HL-60 (cell line): Measurements from ENCODE around the gene PDCD2L.

Experiments
- DNase-seq, 2 experiments: peaks; one replicate each; pipeline ENCODE4 v3.0.0-alpha.2; 2010 to 2020; ENCODE audit warnings: low read depth in 1 of 2, low spot score in 1 of 2
- H3K27ac ChIP-seq: fragments of 250-450 bp; sonication (Bioruptor Pico); replicated peaks from 2 replicates; pipeline ENCODE4 v1.5.1; 2020; ENCODE audit warnings: mild to moderate bottlenecking, moderate library complexity
- H3K27me3 ChIP-seq: fragments of 250-450 bp; sonication (Bioruptor Pico); 2 replicates; pipeline ENCODE4 v1.5.1; 2021; ENCODE audit warnings: mild to moderate bottlenecking, moderate library complexity; ENCODE audit not compliant: insufficient read depth, poor library complexity, severe bottlenecking
- H3K4me3 ChIP-seq: replicated peaks from 2 replicates; pipeline ENCODE4 v1.5.1; 2011; ENCODE audit warnings: mild to moderate bottlenecking, control low read depth, low read length; ENCODE audit not compliant: insufficient read depth
- GABPA ChIP-seq: IDR thresholded peaks from 2 replicates; pipeline ENCODE4 v1.6.1; 2012; ENCODE audit warnings: low read depth
- POLR2AphosphoS5 ChIP-seq: IDR thresholded peaks from 2 replicates; pipeline ENCODE4 v1.6.1; 2012; ENCODE audit warnings: low read depth
- SPI1 ChIP-seq: IDR thresholded peaks from 2 replicates; pipeline ENCODE4 v1.6.1; 2012; ENCODE audit warnings: low read depth, mild to moderate bottlenecking, borderline replicate concordance
- TF ChIP-seq, protein P1 (sequence below): IDR thresholded peaks from 2 replicates; pipeline ENCODE4 v1.6.1; 2012; ENCODE audit warnings: low read depth; ENCODE audit not compliant: insufficient replicate concordance
- TF ChIP-seq, protein P2 (sequence below): IDR thresholded peaks from one replicate; pipeline ENCODE4 v1.5.1; 2011; ENCODE audit warnings: low read length, control low read depth, inconsistent platforms; ENCODE audit not compliant: insufficient read depth

PDCD2L gene

DNA sequence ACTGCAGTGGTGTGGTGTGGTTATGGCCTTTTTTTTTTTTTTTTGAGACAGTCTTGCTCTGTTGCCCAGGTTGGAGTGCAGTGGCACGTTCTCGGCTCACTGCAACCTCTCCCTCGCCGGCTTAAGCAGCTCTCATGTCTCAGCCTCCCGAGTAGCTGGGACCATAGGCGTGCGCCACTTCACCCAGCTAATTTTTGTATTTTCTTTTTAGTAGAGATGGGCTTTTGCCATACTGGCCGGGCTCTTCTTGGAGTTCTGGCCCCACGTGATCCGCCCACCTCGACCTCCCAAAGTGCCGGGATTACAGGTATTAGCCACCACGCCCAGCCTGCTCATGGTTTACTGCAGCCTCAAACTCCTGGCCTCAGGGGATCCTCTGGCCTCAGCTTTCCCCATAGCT, 7.0 kb downstream of the PDCD2L start:
- no peak overlapping the region for H3K27ac ChIP-seq

DNA sequence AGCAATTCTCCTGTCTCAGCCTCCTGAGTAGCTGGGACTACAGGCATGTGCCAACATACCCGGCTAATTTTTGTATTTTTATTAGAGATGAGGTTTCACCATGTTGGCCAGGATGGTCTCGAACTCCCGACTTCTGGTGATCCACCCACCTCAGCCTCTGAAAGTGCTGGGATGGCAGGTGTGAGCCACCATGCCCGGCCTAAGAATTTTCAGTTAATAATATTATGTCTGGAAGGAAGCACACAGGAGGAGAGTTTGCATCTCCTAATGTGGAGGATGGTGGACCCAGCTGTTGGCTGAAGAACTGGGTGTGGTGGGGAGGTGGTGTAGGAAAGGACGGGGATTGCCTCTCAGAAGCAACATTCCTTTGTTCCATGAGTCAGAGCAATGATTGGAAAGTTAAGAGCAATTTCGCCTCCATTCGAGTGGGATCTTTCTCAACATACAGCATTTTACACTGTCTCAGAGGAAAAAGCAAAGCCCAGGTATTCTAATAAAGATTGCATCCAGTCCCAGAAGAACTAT, 11.9 kb downstream of the PDCD2L start:
- DNase-seq = no peak
- Histone ChIP-seq H3K4me3 (no peak overlapping the region), H3K27me3 (no peaks in the 10 kb centered on the region), H3K27ac (no peak overlapping the region)
- TF ChIP-seq, protein P1, sequence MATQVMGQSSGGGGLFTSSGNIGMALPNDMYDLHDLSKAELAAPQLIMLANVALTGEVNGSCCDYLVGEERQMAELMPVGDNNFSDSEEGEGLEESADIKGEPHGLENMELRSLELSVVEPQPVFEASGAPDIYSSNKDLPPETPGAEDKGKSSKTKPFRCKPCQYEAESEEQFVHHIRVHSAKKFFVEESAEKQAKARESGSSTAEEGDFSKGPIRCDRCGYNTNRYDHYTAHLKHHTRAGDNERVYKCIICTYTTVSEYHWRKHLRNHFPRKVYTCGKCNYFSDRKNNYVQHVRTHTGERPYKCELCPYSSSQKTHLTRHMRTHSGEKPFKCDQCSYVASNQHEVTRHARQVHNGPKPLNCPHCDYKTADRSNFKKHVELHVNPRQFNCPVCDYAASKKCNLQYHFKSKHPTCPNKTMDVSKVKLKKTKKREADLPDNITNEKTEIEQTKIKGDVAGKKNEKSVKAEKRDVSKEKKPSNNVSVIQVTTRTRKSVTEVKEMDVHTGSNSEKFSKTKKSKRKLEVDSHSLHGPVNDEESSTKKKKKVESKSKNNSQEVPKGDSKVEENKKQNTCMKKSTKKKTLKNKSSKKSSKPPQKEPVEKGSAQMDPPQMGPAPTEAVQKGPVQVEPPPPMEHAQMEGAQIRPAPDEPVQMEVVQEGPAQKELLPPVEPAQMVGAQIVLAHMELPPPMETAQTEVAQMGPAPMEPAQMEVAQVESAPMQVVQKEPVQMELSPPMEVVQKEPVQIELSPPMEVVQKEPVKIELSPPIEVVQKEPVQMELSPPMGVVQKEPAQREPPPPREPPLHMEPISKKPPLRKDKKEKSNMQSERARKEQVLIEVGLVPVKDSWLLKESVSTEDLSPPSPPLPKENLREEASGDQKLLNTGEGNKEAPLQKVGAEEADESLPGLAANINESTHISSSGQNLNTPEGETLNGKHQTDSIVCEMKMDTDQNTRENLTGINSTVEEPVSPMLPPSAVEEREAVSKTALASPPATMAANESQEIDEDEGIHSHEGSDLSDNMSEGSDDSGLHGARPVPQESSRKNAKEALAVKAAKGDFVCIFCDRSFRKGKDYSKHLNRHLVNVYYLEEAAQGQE = no peak
- TF ChIP-seq, protein P2, sequence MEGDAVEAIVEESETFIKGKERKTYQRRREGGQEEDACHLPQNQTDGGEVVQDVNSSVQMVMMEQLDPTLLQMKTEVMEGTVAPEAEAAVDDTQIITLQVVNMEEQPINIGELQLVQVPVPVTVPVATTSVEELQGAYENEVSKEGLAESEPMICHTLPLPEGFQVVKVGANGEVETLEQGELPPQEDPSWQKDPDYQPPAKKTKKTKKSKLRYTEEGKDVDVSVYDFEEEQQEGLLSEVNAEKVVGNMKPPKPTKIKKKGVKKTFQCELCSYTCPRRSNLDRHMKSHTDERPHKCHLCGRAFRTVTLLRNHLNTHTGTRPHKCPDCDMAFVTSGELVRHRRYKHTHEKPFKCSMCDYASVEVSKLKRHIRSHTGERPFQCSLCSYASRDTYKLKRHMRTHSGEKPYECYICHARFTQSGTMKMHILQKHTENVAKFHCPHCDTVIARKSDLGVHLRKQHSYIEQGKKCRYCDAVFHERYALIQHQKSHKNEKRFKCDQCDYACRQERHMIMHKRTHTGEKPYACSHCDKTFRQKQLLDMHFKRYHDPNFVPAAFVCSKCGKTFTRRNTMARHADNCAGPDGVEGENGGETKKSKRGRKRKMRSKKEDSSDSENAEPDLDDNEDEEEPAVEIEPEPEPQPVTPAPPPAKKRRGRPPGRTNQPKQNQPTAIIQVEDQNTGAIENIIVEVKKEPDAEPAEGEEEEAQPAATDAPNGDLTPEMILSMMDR = no peak
- TF ChIP-seq GABPA = no peak
- no peak for TF ChIP-seq SPI1
- TF ChIP-seq POLR2AphosphoS5 = no peak

More for the DNA sequence above, 7.0 kb downstream of the PDCD2L start:
- no peak for TF ChIP-seq SPI1
- Histone ChIP-seq H3K4me3 (no peak overlapping the region), H3K27me3 (no peaks in the 10 kb centered on the region)
- DNase-seq = no peak

DNA sequence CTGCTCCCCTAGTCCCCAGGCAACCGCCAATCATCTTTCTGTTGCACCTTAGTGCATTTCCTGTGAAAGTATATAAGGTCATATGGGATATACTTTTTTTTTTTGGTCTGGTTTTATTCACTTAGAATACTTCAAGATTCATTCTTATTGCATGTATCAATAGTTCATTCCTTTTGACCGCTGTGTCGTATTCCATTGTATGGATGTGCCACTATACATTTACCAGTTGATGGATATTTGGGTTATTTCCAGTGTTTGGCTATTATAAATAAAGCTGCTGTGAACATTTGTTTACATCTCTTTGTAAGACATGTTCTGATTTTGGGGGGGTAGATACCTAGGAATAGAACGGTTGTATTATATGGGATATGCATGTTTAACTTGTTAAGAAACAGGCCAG, 14.1 kb downstream of the PDCD2L start:
- TF ChIP-seq SPI1 = no peak
- no peak for TF ChIP-seq GABPA
- no peak for TF ChIP-seq POLR2AphosphoS5
- TF ChIP-seq, protein P1 = no peak
- TF ChIP-seq, protein P2 = no peak
- no peak overlapping the region for H3K27ac ChIP-seq
- DNase-seq = no peak
- H3K4me3 ChIP-seq = no peak overlapping the region
- no peaks in the 10 kb centered on the region for H3K27me3 ChIP-seq

DNA sequence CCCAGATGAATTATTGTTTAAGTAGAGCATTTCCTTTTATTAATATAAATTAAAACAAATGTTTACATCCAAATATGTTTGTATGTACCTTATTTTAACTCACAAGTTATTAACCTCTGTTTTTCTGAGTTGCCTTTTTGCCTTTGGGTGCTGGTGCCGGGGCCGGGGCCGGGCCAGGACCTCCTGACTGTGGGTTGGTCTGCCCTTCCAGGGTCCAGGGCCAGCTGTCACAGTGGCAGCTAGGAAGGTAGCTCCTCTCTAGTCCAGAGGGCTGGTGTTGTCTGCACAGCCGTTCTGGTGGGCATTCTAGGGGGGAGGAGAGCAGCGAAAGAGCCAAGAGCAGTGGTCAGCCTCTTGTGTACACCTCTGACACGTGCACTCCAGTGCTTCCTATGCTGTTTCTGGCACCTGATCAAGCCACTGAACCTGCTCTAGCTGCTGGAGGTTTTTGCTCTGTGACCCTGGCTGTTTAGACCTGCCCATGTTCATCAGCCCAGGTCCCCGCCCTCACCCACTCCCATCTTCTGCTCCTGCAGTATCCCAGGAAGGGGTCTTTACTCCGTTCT, 22.0 kb downstream of the PDCD2L start:
- Histone ChIP-seq H3K4me3 (no peak overlapping the region), H3K27ac (no peak overlapping the region), H3K27me3 (no peaks in the 10 kb centered on the region)
- no peak for DNase-seq
- TF ChIP-seq, protein P1 = no peak
- no peak for TF ChIP-seq GABPA
- TF ChIP-seq, protein P2 = no peak
- TF ChIP-seq SPI1 = no peak
- TF ChIP-seq POLR2AphosphoS5 = no peak
